MV-4-11 (cell line): ENCODE data around the gene APP.

Experiments used
- DNase-seq: peaks from one replicate; lab custom pipeline; 2025; lab: John Stamatoyannopoulos, UW

Gene APP

GRCh38 chr21:26127073-26127814, 43.3 kb downstream of the APP start:
- no peak for DNase-seq

- DNase-seq: no peak
Measured at GRCh38 chr21:26126168-26126553, 44.4 kb downstream of the APP start.

DNA sequence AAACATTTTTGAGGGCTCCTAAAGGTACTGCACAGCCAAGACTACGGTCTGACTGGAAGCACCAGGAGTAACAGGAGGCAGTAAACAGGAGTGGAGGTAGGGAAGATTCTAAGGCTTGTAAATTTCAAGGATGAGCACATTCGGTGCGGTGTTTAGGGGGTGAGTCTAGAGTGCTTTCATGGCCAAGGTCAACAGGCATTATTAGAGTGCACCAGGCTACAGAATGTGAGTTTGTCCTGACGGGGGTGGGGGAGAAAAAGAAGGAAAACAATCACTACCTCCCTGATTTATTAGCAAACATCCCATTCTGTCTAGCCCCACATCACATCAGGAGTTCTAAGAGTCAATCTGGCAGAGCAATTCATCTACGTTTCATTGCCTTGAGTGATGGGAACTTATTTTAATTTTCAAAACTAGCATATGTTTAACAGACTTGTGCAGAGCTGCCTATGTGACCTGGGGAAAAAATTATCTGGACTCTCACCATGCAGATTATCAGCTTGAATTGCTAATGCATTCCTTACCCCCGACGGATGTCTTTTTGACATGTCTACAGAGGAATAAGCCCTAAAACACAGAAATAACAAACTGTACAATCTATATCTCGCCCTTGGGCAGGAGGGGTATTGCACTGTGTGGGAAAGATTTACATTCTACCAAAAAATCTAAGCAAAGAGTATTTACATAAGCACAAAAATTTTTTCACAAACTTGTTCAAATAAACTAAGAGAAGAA, 45.0 kb downstream of the APP start:
- DNase-seq: no peak

DNA sequence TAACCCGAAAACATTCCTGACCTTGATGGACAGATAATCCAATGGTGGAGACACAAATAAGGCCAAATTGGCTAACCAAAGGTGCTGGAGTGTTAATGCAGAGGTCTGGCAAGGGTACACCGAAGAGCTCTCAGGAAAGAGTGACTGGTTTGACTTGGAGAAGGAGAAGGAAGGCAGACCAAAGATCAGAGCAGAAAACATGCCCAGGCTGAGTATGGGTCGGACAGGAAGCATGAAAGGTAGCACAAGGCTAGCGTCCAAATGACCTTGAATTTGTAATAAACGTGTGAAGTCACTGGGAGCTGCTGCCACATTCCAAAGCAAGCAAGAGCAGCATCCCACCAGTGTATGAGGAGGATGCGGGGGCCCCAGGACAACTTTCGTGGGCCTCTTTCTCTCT, 45.7 kb downstream of the APP start:
- no peak for DNase-seq

DNA sequence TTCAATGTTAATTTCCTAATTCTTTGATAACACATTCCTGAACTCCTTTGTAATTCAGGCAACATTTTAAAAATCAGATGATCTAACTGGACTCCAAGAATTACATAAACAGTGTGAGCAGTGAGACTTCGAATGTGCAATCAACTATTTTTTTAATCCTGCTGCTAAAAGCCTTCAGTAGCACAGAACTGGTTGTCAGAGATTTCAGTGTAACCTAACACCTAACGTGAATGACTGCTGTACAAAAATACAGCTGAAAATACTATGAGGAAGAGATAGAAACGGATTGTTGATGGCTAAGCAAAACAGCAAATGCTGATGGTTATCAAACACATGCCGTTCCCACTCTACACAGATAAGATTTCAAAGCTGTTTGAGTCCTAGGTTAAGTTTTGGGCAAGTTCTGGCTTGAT, 46.1 kb downstream of the APP start:
- no peak for DNase-seq

- no peak for DNase-seq
Measured at GRCh38 chr21:26123012-26123411, 47.6 kb downstream of the APP start.

GRCh38 chr21:26120828-26121227, 49.7 kb downstream of the APP start:
- DNase-seq: no peak

DNA sequence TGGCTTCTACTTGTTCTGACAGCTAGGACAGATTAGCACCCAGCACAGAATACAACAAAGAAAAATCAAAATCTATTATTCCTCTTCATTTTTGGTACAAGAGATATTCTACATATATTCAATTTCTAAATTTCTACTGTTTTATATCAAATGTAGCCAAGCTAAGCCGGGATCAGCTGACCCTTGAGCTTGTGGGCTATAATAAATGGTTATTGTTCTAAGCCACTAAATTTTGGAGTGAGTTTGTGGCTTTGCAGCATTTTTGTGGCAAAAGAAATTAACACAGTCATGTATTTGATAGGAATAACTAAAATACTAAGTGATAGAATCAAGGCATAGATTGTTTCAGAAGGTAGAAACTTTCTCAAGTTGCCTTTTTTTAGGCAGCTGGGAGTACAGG, 50.7 kb downstream of the APP start:
- DNase-seq: no peak

DNA sequence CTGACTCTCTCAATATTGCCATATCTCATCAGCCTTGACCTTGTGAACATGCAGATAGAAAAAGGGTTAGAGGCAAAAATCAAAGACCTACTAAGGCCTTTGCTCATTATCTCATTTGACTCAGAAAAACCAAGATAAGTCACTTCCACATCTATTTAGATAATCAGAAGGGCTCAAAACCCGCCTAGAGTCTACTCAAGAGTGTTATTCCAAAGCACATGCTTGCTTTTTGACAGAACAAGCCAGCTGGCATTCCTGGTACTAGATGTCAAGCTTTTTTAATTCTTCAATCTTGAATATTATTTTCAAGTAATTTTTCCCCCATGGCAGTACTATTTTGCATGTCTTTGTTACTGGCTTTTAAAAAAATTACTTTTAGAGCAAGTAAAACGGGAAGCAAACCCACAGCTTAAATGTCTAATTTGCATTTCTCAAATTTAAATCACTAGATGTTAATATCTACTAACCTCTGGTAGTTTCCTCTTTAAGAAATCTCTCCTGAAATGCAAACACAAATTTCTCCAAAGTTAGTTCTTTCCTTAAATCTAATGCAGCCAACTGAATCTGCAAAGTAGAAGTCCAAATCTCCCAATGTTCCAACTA, 51.5 kb downstream of the APP start:
- no peak for DNase-seq

- no peak for DNase-seq
Measured at GRCh38 chr21:26117972-26118367, 52.6 kb downstream of the APP start.

DNA sequence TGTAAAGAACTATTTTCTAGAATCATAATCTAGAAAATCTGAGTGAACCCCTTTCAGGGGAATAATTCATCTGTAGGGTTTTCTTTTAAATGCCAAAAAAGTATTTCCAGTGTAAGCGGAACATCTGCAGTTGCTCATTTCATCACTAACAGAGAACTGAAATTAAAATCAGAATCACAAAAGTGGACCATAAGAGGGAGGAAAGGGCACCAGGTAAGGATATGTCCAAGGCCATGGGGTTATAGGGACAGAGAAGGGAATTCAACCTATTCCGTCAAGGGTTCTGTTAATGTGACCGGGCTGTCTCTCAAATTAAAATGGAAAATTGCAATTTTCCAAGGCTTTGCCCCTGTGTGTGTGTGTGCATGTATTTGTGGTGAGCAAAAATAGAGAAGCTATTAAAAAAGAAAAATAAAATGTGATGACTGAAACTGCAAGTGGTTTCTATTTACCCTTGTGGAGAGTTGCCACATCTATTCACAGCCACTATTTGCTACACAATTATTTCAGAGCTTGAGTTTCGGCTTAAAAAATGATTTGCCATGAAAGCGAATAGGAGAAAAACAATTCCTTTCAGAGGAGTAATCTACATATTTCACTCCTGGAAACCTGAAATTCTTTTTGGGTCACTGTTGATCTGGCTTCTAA, 53.1 kb downstream of the APP start:
- DNase-seq: no peak

DNA sequence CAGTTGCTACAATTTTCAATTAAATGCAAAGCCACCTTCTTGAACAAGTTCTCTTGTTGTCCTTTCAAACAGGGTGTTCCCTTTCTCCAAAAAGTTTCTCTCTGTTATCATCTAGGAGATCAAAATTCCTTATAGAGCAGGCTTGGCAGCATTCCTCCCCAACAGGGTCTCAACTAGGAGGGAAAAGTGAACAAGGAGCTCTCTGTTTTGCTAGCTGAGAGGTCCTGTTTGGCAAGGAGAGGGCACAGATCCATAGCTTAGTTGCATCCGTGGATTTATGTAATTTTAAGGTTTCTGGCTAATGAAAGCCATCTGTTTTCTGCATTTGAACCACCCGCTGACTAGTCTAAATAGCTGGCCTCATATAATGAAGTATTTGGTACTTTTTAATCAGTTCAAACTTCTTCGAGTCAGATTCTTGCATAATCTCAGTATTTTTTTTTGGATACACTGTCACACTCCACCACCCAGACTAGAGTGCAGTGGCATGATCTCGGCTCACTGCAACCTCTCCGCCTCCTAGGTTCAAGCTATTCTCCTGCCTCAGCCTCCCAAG, 54.0 kb downstream of the APP start:
- no peak for DNase-seq

- DNase-seq: no peak
Measured at GRCh38 chr21:26115899-26116298, 54.7 kb downstream of the APP start.

DNA sequence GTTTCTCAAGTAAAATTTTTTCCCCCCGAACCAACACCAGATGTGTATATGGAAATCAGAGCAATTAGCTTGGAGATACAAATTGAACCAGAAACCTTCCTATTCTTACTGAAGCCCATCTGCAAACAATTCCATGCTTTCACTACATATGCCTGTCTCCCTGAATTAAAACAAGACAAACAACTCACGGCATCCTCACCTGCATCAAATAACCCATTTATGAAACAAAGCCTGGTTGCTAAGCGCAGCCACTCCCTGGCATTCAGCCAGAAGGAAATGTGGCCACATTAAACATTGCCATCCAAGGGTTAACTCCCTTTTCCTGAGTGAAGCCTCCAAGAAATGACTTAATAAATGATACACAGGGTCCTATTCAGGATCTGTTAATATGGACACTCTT, 55.3 kb downstream of the APP start:
- DNase-seq: no peak

GRCh38 chr21:26112975-26113374, 57.6 kb downstream of the APP start:
- DNase-seq: no peak

DNA sequence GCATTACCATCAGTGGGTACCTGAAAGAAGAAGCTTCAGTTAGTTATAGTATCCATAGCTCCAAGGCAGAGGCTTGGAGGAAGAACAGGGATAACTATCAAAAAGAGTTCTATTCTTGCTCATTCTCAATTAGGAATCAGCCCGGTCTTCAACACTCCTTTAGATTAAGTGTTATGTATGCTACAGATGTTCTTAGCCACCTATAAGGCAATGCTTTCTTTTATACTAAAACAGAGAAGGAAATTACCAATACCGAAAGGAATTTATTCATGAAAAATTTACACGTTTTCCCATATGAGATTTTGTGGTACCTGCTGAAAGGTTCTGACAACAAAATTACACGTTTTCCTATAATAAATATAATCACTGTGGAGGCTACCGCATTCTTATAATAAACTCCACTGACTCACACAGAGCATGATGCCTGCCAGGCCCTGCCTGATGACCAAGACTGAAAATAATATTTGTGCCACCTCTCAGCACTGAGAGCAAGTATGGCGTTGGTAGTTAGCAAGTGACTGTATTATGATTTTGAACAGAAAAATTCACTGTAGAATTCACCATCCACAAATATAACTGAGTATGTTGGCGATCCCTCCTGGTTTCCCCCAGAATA, 58.3 kb downstream of the APP start:
- DNase-seq: no peak

- DNase-seq: no peak
Measured at GRCh38 chr21:26110715-26111114, 59.9 kb downstream of the APP start.

DNA sequence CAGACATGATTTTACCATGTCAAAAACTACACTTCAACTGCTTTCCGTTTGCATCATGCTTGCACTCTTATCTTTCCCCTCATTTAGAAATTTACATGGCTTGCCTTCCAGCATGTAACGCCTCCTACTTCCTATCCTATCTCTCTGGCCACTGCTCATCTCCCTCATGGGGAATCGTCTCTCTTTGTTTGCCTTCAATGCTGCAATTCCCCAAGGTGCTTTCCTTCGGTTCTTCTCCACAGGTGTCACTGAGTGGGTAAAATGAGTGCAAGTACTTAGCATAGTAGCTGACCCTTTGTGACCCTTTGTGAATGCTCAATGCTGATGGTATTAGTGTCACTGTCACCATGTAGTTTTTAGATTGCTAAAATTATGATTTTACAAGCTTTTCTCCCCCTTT, 63.1 kb downstream of the APP start:
- no peak for DNase-seq

DNA sequence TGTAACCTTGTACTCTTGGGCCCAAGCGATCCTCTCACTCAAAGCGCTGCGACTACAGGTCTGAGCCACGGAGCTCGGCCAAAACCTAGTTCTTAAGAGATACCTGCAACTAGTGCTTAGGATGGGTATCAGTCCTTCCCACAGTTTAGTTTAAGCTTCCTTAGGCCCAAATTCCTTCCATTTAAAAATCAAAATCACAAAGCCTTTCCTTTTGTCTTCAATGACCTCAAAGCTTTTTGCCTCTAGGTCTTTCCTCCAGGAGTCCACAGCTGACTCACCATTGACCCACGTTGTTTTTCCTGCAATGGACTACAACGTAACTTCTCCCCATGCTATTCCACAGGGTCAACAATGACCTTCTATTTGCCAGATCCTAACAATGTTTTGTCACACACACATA, 64.0 kb downstream of the APP start:
- no peak for DNase-seq

- DNase-seq: no peak
Measured at GRCh38 chr21:26105819-26106218, 64.8 kb downstream of the APP start.

- DNase-seq: no peak
Measured at GRCh38 chr21:26100573-26100972, 70.0 kb downstream of the APP start.

- DNase-seq: no peak
Measured at GRCh38 chr21:26099610-26100219, 70.9 kb downstream of the APP start.
